Stimulated activated CD4-positive, alpha-beta T cell treated with anti-CD3 and anti-CD28 coated beads, Interleukin-1b, Interleukin-23, amount 100 ng/mL, for 24 hours (primary cell): ENCODE data around the gene CFAP126.
"Not testable (repeated sequence)": the region's sequence is repeated elsewhere in the genome, so short reads cannot be mapped to it uniquely, and the experiment has no call there.

Experiments
- DNase-seq, 4 experiments: peaks; one replicate each; pipeline ENCODE4 v3.0.0-alpha.2; 2020; ENCODE audit warnings: low read depth in 4 of 4, low spot score in 1 of 4

Gene CFAP126

DNA sequence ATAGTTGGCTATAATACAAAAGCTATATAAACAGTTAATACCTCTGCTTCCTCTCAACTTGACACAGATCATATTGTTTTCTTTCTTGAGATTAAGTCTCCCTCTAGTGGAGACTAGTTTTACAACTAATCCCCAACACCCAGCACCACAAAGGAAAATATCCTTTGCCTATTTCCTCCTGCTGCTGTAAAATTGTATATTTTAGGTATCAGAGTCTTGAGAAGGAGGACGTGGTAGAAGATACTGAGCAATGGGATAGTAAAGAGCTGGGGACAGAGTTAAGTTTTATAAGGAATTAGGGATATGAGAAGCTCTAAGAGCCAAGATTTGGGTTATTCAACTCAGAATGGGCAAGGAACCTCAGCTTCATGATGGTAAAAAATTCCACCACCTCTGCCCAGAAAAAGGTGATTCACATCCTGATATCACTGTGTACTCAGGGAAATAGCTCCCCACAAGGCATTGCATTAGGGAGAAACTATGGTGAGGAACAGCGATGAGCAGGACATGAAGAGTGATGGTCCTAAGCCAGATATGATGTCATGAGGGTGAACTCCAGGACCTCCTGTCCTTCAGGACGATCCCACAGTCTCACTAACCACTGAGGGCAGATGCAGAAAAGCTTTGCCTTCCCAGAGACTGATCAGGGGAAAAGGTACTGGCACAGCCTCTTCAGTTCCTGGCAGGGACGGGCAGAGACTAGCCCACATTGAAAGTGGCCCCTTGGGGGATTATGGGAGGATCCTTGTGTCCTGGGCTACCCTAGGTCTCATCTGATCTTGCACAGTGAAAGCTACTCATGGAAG lies 14.7 kb upstream of the CFAP126 start:
- no peak for DNase-seq

DNA sequence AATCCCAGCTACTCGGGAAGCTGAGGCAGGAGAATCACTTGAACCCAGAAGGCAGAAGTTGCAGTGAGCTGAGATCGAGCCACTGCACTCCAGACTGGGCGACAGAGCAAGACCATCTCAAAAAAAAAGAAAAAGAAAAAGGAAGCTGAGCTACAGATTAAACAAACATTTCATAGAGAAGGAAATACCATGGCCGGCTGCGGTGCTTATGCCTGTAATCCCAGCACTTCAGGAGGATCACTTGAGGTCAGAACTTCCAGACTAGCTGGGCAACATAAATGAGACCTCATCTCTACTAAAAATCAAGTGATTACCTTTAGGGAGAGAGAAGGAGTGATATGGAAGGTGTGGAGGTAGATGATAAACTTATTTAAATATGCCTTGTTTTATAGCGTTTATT lies 14.0 kb upstream of the CFAP126 start:
- no peak for DNase-seq

DNA sequence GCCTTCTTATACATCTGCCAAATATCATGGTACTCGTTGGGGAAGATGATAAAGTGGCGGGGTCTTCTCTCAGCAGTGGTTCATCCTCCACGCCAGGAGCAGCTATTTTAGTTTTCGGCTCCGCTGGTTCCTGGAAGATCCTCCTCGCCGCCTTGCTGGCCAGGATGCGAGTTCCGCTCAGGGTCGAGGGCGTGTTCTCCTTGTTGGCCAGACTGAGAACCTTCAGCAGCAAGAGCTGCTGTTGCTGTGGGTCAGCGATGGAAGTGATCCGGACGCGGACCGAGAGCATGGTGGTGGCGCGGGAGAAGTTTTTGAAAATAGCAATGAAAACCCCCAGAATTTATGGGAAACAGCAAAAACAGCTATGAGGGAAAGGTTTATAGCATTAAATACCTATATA lies 11.4 kb upstream of the CFAP126 start:
- no peak for DNase-seq

DNA sequence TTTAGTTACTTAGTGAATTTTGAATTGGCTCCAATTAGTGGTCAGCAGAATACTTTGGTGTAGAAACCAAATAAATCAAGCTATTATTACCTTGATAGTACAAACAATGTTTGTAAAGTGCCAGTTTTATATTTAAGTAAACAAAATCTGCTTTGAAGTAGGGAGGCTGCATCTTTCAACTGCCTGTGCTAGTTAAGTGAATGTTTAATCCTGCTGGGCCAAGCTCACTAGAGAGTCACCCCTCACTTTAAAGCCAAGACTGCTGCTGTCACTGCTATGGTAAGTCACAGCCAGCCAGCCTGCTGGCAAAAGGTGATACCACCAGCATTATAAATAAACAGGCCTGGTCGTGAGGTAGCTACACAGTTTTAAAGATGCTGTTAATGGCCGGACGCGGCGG lies 10.3 kb upstream of the CFAP126 start:
- DNase-seq = no peak

DNA sequence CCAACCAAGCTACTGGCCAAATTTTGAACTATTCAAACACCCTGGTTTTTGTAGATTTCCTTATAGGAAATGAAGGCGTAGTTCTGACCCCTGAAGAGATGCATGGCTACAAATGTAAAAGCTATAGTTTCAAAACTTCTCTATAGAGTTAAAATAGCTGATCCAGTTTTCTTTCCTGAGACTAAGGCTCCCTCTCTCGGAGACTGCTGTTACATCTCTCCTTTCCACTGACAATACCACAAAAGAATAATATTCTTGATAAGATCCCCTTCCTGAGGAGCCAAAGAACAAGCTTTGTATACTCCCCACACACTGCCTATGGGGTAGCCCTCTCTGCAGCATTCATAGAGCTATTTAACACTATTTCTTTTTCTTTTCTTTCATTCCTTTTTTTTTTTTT lies 6.7 kb upstream of the CFAP126 start:
- DNase-seq = no peak

DNA sequence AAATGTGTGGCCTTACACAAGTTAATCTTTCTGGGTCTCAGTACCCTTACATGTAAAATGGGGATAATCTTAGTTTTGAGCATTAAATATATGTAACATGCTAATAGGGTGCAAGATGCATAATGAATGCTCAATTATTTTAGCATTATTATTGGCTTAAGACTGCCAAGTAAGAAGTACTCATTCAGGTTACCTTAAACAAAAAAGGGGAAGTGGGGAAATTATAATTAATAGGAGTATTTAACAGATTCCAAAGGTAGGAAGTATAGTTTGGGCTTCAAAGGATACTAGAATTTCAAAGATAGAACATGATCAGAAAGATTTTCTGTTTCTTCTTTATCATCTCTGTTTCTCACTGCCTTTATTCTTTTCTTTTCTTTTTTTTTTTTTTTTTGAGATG lies 5.8 kb upstream of the CFAP126 start:
- no peak for DNase-seq

DNA sequence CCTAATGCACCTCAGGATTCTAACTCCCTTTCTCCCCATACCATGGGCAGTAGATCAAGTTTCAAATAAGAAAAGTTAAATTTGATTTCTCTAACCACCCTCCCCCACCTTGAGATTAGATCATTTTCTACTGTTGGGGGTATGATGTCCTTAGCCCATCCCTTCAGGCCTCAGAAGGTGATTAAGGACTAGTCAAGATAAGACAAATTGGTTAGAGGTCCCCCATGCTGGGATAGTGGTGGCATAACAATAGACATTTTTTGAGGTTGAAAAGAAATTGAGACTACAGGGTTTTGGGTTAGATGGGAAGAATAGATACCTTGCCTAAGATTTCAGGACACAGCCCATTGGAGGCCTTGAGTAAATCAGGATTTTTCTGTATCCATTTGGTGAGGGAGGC lies 2.5 kb downstream of the CFAP126 start:
- DNase-seq = no peak

DNA sequence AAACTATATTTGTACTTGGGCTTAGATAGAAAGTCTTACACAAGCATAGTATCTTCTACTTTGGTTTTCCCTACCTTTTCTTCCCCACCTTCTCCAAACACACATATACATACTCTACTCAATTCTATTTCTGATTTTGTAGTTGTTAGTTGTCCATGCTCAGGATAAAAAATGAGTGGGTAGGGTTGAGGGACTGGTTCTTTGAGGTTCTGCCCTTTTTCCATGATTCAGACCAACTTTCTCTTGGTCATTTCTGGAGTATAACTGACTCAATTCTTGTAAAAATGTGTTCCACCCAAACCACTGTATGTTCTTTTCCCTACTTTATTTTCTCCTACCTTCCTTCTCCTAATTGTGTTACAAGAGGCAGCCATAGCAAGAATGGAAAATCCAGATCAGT lies 3.3 kb downstream of the CFAP126 start:
- DNase-seq = no peak

DNA sequence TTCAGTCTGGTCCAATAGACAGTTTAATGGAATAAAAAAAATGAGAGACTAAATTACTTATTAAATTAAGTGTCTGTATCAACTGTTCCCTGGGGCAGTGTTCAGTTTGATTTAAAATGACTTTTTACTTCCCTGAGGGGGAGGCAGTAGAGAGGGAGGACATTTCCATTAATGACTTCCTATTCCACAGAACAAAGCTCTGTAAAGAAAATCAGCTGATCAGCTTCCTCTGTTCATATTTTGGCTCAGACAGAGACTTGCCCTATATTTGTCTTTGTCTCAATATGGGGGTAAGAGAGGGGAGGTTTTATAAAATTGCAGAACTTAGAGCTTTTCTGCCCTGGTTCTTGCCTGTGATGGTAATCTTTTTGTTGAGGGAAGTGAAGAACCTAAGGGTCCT lies 8.4 kb downstream of the CFAP126 start:
- no peak for DNase-seq

DNA sequence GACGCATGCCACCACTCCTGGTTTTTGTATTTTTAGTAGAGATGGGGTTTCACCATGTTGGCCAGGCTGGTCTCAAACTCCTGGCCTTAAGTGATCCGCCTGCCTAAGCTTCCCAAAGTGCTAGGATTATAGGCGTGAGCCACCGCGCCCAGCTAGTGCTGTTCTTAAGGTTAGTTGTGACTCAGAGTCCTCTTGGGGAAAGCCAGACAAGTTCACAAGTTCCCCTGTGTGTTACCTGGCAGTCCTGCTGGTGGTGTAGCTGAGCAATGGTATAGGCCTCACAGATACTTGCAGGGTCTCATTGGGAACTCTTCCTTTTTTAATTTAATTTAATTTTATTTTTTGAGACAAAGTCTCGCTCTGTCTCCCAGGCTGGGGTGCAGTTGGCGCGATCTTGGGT lies 10.6 kb downstream of the CFAP126 start:
- DNase-seq = no peak

DNA sequence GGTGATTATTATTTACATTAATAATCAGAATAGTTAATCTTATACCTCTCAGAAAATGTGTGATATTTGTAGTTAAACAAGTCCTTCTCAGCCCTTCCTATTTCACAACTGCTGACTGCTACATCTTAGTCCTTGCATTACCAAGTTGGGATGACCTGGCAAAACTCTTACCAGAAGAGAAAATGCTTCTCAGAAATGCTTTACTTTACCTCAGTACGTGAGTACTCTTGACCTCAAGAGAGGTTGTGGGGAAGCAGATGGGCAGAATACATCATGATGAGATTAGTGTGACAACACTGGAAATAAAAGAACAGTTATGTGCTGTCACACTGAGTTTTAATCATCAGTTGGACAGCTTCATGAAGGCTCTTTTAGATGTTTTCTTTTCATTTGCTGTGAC lies 16.2 kb downstream of the CFAP126 start:
- DNase-seq = no peak

DNA sequence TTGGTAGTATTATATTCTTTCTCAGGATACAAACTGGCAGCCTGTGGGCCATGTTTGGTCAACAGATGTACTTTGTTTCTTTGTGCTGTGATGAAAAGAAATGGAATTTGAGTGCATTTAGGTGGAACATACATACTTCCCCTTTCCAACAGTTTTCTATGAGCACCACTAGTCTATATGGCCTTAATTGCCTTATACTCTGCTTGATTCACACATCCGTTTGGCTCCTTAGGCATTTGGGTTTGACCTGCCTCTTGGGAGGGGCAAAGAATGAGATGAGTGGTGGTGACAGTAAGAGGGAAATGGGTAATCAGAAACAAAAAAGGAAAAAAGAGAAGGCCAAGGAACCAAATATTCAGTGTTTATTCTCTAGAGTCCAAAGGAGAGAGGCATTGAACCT lies 17.0 kb downstream of the CFAP126 start:
- DNase-seq = no peak

DNA sequence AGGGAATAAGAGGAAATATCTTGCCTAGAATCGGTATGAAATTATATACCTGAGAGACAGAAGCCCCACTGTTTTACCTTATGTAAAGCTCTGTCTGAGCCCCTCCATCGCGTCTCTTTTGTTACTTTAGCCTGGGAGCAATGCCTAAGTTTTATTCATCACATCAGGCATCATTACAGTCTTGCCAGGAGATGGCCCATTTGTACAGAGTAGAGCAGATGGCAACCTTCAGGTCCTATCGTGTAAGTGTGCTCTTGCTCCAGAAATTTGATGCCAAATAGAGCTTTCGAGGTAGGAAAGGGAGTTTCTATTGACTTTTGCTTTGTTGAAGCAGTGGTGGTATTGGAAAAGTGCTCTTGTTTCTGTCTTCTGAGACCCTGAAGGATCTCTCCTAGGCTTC lies 24.9 kb downstream of the CFAP126 start:
- no peak for DNase-seq

DNA sequence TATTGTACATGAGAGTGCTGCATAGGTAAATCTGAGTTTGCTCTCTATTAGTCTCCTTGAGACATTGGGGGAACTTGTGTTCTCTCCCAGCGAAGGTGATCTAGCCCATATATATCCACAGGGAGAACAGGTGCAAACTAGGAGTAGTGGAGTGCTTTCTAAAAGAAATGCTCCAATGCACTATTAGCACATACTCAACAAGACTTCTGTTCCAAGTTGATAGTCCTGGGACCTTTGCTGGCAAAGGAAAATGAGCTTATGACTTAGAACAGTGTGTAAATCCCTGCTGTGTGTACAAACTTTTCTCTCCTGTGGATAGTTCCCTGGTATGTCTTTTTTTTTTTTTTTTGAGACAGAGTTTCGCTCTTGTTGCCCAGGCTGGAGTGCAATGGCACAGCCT lies 25.5 kb downstream of the CFAP126 start:
- no peak for DNase-seq

DNA sequence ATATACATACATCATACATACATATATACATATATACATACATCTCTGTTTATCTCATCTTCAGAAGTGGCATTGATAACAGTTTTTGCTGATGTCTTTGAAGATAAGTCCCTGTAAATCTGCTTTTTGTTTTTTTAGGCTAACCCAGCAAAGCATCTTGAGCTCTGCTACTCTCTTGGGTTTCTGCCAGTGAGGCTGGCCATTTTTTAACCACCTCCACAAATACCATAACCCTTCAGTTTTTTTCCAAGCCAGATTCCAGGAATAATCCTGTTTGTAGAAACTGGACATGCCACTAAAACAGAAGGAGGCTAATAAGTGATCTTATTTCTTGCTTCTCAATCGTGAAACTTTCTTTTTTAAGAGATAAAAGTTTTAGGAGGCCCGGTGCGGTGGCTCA lies 31.9 kb downstream of the CFAP126 start:
- no peak for DNase-seq

DNA sequence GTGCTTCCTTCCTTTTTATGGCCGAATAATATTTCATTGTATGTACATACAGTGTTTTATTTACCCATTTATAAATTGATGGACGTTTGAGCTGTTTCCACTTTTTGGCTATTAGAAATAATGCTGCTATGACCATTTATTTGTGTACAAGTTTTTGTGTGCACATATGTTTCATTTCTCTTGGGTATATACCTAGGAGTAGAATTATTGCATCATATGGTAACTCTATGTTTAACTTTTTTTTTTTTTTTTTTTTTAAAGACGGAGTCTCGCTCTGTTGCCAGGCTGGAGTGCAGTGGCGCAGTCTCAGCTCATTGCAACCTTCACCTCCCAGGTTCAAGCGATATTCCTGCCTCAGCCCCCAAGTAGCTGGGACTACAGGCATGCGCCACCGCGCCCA lies 34.5 kb downstream of the CFAP126 start:
- DNase-seq = no peak

DNA sequence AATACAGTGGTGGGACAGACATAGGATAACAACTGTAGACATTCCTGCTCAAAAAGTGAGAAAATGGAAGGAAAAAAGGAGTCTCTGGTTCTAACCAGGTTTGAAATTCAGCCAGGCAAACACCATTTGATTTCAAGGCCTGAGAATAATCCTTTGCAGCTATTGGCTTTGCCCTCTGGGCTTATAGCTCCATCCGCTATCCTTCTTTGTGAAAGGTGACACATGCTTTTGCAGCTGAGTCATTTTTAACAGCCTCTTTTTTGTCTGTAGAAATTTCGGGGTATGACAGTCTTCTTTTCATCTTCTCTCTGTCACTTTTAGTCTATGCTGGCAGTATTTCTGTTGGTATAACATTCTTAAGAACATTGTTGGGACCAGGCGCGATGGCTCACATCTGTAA lies 37.3 kb downstream of the CFAP126 start:
- DNase-seq = no peak

DNA sequence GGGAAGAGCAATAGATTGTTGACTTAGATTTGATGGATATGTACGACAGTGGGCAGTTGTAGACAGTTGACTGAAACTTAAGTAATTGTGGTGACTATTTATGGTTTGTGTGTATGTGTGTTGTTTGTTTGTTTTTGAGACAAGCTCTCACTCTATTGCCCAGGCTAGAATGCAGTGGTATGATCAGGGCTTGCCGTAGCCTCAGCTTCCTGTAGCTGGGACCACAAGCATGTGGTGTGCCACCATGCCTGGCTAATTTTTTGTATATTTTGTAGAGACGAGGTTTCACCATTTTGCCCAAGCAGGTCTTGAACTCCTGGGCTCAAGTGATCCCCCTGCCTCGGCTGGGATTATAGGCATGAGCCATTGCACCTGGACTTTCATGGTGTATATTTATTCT lies 43.7 kb downstream of the CFAP126 start:
- DNase-seq = no peak

DNA sequence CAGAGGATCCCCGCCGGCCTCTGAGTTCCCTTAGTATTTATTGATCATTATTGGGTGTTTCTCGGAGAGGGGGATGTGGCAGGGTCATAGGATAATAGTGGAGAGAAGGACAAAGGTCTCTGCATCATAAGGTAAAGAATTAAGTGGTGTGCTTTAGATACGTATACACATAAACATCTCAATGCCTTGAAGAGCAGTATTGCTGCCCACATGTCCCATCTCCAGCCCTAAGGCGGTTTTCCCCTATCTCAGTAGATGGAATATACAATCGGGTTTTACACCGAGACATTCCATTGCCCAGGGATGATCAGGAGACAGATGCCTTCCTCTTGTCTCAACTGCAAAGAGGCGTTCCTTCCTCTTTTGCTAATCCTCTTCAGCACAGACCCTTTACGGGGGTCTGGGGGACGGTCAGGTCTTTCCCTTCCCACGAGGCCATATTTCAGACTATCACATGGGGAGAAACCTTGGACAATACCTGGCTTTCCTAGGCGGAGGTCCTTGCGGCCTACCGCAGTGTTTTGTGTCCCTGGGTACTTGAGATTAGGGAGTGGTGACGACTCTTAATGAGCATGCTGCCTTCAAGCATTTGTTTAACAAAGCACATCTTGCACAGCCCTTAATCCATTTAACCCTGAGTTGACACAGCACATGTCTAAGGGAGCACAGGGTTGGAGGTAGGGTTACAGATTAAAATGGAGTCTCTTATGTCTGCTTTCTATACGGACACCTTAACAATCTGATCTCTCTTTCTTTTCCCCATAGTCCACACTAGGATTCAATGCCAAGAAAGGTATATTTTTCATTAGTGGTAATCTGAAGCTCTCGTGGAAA lies 51.6 kb downstream of the CFAP126 start:
- not testable (repeated sequence) for DNase-seq
